Astrocyte (in vitro differentiated cells and primary cell): ENCODE results near the gene CD82. TPM values are rescaled to one million over a fixed set of nuclear protein-coding genes. Genes with fewer than 3 reads are reported as not detected.

Experiments
- DNase-seq: peaks from one replicate; pipeline ENCODE4 v3.0.0-alpha.2; 2010; ENCODE audit warnings: low read depth
- FAIRE-seq: peaks from 2 replicates; lab custom pipeline; 2011; peaks lifted over from hg19 to GRCh38; lab: Jason Lieb, UNC
- H2AFZ ChIP-seq: 2 replicates; pipeline ENCODE4 v1.6.0; 2012; ENCODE audit warnings: low read depth, low read length, inconsistent platforms
- H3K27ac ChIP-seq: 2 replicates; pipeline ENCODE4 v1.5.1; 2011; ENCODE audit warnings: low read depth, low read length, inconsistent platforms
- H3K27me3 ChIP-seq: 2 replicates; pipeline ENCODE4 v1.6.0; 2011; ENCODE audit warnings: low read length, inconsistent platforms; ENCODE audit not compliant: insufficient read depth
- H3K36me3 ChIP-seq: 2 replicates; pipeline ENCODE4 v1.5.1; 2011; ENCODE audit warnings: low read length, inconsistent platforms; ENCODE audit not compliant: insufficient read depth
- H3K4me1 ChIP-seq: 2 replicates; pipeline ENCODE4 v1.5.1; 2011; ENCODE audit warnings: low read length, inconsistent platforms; ENCODE audit not compliant: insufficient read depth
- H3K4me2 ChIP-seq: 2 replicates; pipeline ENCODE4 v1.6.0; 2012; ENCODE audit warnings: low read length, inconsistent platforms
- H3K4me3 ChIP-seq: 2 replicates; pipeline ENCODE4 v1.5.1; 2011; ENCODE audit warnings: low read depth, mild to moderate bottlenecking, low read length, inconsistent platforms; ENCODE audit not compliant: insufficient read depth
- H3K79me2 ChIP-seq: 2 replicates; pipeline ENCODE4 v1.6.0; 2012; ENCODE audit warnings: mild to moderate bottlenecking, low read length, inconsistent platforms; ENCODE audit not compliant: insufficient read depth
- H3K9ac ChIP-seq: 2 replicates; pipeline ENCODE4 v1.6.0; 2012; ENCODE audit warnings: mild to moderate bottlenecking, low read length, inconsistent platforms
- H3K9me3 ChIP-seq: 2 replicates; pipeline ENCODE4 v1.5.1; 2012; ENCODE audit warnings: low read depth, mild to moderate bottlenecking, low read length, inconsistent platforms; ENCODE audit not compliant: insufficient read depth
- H4K20me1 ChIP-seq: 2 replicates; pipeline ENCODE4 v1.6.0; 2012; ENCODE audit warnings: low read length, inconsistent platforms; ENCODE audit not compliant: insufficient read depth
- H3K27ac Mint-ChIP-seq: one replicate; pipeline ENCODE4 v1.8.0; 2021; ENCODE audit warnings: mild to moderate bottlenecking, mixed read lengths; ENCODE audit not compliant: unreplicated experiment
- H3K27me3 Mint-ChIP-seq: one replicate; pipeline ENCODE4 v1.8.0; 2021; ENCODE audit warnings: low read depth, mixed read lengths; ENCODE audit not compliant: unreplicated experiment
- H3K36me3 Mint-ChIP-seq: one replicate; pipeline ENCODE4 v1.8.0; 2021; ENCODE audit warnings: low read depth, mixed read lengths; ENCODE audit not compliant: unreplicated experiment
- H3K4me1 Mint-ChIP-seq: one replicate; pipeline ENCODE4 v1.8.0; 2021; ENCODE audit warnings: low read depth, mixed read lengths; ENCODE audit not compliant: unreplicated experiment
- H3K4me3 Mint-ChIP-seq: one replicate; pipeline ENCODE4 v1.8.0; 2021; ENCODE audit warnings: mild to moderate bottlenecking, moderate library complexity, mixed read lengths; ENCODE audit not compliant: unreplicated experiment
- H3K9me3 Mint-ChIP-seq: one replicate; pipeline ENCODE4 v1.8.0; 2021; ENCODE audit warnings: mild to moderate bottlenecking, mixed read lengths; ENCODE audit not compliant: unreplicated experiment
- EZH2 ChIP-seq: IDR thresholded peaks from 2 replicates; pipeline ENCODE4 v1.6.1; 2012; ENCODE audit warnings: mild to moderate bottlenecking, low read length, inconsistent platforms; ENCODE audit not compliant: insufficient read depth
- total RNA-seq: library from RNA; stranded (reverse); gene quantifications from 2 replicates; pipeline ENCODE4 v1.2.1, GENCODE V29; 2021
- TF ChIP-seq, protein P1 (sequence below): IDR thresholded peaks from 2 replicates; pipeline ENCODE4 v1.5.1; 2011; ENCODE audit warnings: low read depth, mild to moderate bottlenecking, inconsistent platforms, low read length, moderate library complexity; ENCODE audit not compliant: insufficient read depth

Gene CD82
- total RNA-seq, 1 donor from 2014 or later: 74.5 TPM

DNA sequence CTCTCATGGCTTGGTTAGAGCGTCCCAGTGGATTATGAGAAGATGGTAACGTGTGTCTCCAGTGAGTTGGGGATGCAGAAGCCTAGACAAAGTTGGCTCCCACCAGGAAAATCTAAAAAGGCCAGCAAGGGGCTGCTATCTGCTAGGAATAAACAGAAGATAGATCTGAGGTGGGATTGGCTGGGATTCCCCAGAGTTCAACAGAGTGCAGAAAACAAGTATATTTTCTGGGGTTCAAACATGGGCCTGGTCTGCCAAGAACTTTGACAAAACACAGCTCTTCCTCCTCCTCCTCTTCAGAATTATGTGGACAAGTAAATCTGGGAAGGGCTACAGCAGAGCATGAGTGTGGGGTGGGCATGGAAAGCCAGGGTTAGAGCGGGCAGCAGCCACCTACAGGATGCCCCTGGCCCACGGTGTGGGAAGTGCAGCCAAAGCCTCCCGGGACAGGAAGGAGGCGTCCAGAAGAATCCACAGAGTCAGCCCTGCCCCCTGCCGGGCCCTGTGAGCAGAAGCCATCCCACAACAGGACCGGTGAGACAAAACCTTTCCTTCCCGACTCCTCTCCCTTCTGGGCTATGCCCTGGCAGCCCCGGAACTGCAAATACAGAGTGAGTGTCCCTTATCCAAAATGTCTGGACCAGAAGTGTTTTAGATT, 67.1 kb downstream of the CD82 start:
- Histone ChIP-seq H3K4me3 (no peak overlapping the region), H4K20me1 (no peaks in the 10 kb centered on the region), H3K9me3 (no peaks in the 10 kb centered on the region), H3K9ac (no peak overlapping the region), H3K36me3 (no peaks in the 10 kb centered on the region), H3K4me2 (no peak overlapping the region), H3K79me2 (no peaks in the 10 kb centered on the region), H3K4me1 (peaks cover 18% of the 10 kb centered on the region), H2AFZ (no peak overlapping the region), H3K27ac (no peak overlapping the region), H3K27me3 (peaks cover 5% of the 10 kb centered on the region)
- H3K9me3 Mint-ChIP-seq: peaks cover 1% of the 10 kb centered on the region
- DNase-seq (no peak), FAIRE-seq (no peak)
- no peak overlapping the region for H3K4me3 Mint-ChIP-seq
- no peak for TF ChIP-seq EZH2
- TF ChIP-seq, protein P1, sequence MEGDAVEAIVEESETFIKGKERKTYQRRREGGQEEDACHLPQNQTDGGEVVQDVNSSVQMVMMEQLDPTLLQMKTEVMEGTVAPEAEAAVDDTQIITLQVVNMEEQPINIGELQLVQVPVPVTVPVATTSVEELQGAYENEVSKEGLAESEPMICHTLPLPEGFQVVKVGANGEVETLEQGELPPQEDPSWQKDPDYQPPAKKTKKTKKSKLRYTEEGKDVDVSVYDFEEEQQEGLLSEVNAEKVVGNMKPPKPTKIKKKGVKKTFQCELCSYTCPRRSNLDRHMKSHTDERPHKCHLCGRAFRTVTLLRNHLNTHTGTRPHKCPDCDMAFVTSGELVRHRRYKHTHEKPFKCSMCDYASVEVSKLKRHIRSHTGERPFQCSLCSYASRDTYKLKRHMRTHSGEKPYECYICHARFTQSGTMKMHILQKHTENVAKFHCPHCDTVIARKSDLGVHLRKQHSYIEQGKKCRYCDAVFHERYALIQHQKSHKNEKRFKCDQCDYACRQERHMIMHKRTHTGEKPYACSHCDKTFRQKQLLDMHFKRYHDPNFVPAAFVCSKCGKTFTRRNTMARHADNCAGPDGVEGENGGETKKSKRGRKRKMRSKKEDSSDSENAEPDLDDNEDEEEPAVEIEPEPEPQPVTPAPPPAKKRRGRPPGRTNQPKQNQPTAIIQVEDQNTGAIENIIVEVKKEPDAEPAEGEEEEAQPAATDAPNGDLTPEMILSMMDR: peak; percentile 21
- H3K27me3 Mint-ChIP-seq: peaks cover 37% of the 10 kb centered on the region
- H3K4me1 Mint-ChIP-seq: peaks cover 3% of the 10 kb centered on the region
- no peak overlapping the region for H3K27ac Mint-ChIP-seq
- no peaks in the 10 kb centered on the region for H3K36me3 Mint-ChIP-seq

DNA sequence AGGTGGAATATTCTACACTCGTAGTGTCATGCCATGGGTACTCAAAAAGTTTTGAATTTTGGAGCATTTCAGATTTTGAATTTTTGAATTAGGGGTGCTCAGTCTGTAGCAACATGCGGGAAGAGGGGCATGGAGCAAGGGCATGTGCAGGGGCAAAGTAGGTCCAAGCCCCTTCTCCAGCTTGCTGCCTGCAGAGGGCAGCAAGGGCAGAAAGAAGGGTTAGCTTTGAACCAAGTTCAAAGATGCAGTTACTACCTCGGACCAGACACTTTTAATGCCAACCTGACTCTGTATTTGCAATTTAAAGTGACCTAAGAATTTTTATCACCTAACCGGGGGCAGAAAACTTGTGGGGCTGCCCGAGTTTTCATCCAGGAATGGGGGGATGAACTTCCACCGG, 68.2 kb downstream of the CD82 start:
- Histone ChIP-seq H2AFZ (no peak overlapping the region), H3K4me2 (no peak overlapping the region), H3K27me3 (peaks cover 5% of the 10 kb centered on the region), H3K36me3 (no peaks in the 10 kb centered on the region), H3K9me3 (no peaks in the 10 kb centered on the region), H3K4me1 (peaks cover 12% of the 10 kb centered on the region), H4K20me1 (no peaks in the 10 kb centered on the region), H3K27ac (no peak overlapping the region), H3K4me3 (no peak overlapping the region), H3K9ac (no peak overlapping the region), H3K79me2 (no peaks in the 10 kb centered on the region)
- no peak for TF ChIP-seq EZH2
- TF ChIP-seq, protein P1: no peak
- peaks cover 2% of the 10 kb centered on the region for H3K4me1 Mint-ChIP-seq
- no peaks in the 10 kb centered on the region for H3K36me3 Mint-ChIP-seq
- FAIRE-seq (no peak), DNase-seq (no peak)
- no peak overlapping the region for H3K27ac Mint-ChIP-seq
- H3K27me3 Mint-ChIP-seq: peaks cover 35% of the 10 kb centered on the region
- no peak overlapping the region for H3K4me3 Mint-ChIP-seq
- peaks cover 1% of the 10 kb centered on the region for H3K9me3 Mint-ChIP-seq
